Parathyroid adenoma (tissue), 2 donors: Measurements from ENCODE around the gene KCNQ1.

Source experiments
- H2AFZ ChIP-seq: fragments of 300-600 bp; sonication (generic); one replicate; pipeline ENCODE4 v1.7.0; 2017; ENCODE audit warnings: antibody characterized with exemption, mild to moderate bottlenecking
- H3K27ac ChIP-seq: fragments of 300-600 bp; sonication (generic); one replicate; pipeline ENCODE4 v1.7.0; 2017
- H3K27me3 ChIP-seq: fragments of 300-600 bp; sonication (generic); one replicate; pipeline ENCODE4 v1.7.0; 2017; ENCODE audit warnings: low read length; ENCODE audit not compliant: control insufficient read depth, insufficient read depth
- H3K36me3 ChIP-seq: fragments of 300-600 bp; sonication (generic); one replicate; pipeline ENCODE4 v1.7.0; 2017; ENCODE audit warnings: low read length; ENCODE audit not compliant: control insufficient read depth, insufficient read depth
- H3K4me1 ChIP-seq: fragments of 300-600 bp; sonication (generic); one replicate; pipeline ENCODE4 v1.7.0; 2017; ENCODE audit warnings: control low read depth
- H3K4me2 ChIP-seq: fragments of 300-600 bp; sonication (generic); one replicate; pipeline ENCODE4 v1.7.0; 2017; ENCODE audit warnings: low read length
- H3K4me3 ChIP-seq: fragments of 300-600 bp; sonication (generic); one replicate; pipeline ENCODE4 v1.7.0; 2017; ENCODE audit warnings: low read depth, low read length
- H3K79me2 ChIP-seq: fragments of 300-600 bp; sonication (generic); one replicate; pipeline ENCODE4 v1.7.0; 2017; ENCODE audit warnings: control low read depth
- H3K9ac ChIP-seq: fragments of 300-600 bp; sonication (generic); one replicate; pipeline ENCODE4 v1.7.0; 2017; ENCODE audit warnings: mild to moderate bottlenecking
- H3K9me3 ChIP-seq: fragments of 300-600 bp; sonication (generic); one replicate; pipeline ENCODE4 v1.7.0; 2017; ENCODE audit warnings: low read length; ENCODE audit not compliant: control insufficient read depth
- TF ChIP-seq, protein P1 (sequence below): fragments of 300-600 bp; sonication (generic); IDR thresholded peaks from one replicate; pipeline ENCODE4 v1.7.0; 2017; ENCODE audit warnings: antibody characterized with exemption, mild to moderate bottlenecking
- donor health status: primary hyperparathyroidism.

Gene KCNQ1

GRCh38 chr11:2698386-2699184 is 253.8 kb downstream of the KCNQ1 start:
- TF ChIP-seq, protein P1, sequence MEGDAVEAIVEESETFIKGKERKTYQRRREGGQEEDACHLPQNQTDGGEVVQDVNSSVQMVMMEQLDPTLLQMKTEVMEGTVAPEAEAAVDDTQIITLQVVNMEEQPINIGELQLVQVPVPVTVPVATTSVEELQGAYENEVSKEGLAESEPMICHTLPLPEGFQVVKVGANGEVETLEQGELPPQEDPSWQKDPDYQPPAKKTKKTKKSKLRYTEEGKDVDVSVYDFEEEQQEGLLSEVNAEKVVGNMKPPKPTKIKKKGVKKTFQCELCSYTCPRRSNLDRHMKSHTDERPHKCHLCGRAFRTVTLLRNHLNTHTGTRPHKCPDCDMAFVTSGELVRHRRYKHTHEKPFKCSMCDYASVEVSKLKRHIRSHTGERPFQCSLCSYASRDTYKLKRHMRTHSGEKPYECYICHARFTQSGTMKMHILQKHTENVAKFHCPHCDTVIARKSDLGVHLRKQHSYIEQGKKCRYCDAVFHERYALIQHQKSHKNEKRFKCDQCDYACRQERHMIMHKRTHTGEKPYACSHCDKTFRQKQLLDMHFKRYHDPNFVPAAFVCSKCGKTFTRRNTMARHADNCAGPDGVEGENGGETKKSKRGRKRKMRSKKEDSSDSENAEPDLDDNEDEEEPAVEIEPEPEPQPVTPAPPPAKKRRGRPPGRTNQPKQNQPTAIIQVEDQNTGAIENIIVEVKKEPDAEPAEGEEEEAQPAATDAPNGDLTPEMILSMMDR, result no peak
- Histone ChIP-seq H3K4me3 (peak overlapping the region; percentile 31), H3K36me3 (no peaks in the 10 kb centered on the region), H3K27me3 (no peaks in the 10 kb centered on the region), H3K4me2 (peak overlapping the region; percentile 22), H2AFZ (no peak overlapping the region), H3K4me1 (no peaks in the 10 kb centered on the region), H3K9ac (no peak overlapping the region), H3K9me3 (no peaks in the 10 kb centered on the region), H3K79me2 (no peaks in the 10 kb centered on the region), H3K27ac (no peak overlapping the region)

DNA sequence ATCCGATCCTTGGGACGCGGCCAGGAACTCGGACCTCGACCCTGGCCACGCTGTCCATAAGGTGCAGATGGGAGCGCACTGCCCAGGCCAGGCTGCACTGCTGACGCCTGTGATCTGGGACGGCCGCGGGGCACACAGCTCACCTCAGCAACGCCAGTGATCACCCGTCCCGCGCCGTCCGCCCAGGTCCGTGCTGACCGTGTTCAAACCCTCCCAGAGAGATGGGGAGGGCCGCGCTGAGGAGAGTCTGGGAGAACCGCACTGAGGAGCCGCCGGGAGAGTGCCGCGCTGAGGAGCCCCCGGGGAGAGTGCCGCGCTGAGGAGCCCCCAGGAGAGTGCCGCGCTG is 254.3 kb downstream of the KCNQ1 start:
- peak overlapping the region; percentile 31 for H3K4me3 ChIP-seq
- H2AFZ ChIP-seq, result no peak overlapping the region
- H3K27ac ChIP-seq, result no peak overlapping the region
- H3K4me2 ChIP-seq, result peak overlapping the region; percentile 22
- no peaks in the 10 kb centered on the region for H3K4me1 ChIP-seq
- H3K9me3 ChIP-seq, result no peaks in the 10 kb centered on the region
- no peaks in the 10 kb centered on the region for H3K27me3 ChIP-seq
- TF ChIP-seq, protein P1, result no peak
- H3K36me3 ChIP-seq, result no peaks in the 10 kb centered on the region
- no peaks in the 10 kb centered on the region for H3K79me2 ChIP-seq
- no peak overlapping the region for H3K9ac ChIP-seq

- Histone ChIP-seq H3K27me3 (no peaks in the 10 kb centered on the region), H3K36me3 (no peaks in the 10 kb centered on the region), H3K4me1 (no peaks in the 10 kb centered on the region)
Measured at GRCh38 chr11:2699531-2700414, 255.0 kb downstream of the KCNQ1 start, which contains the start of gene KCNQ1OT1. TSS of gene KCNQ1OT1 (minus strand) at chr11:2699994.

DNA sequence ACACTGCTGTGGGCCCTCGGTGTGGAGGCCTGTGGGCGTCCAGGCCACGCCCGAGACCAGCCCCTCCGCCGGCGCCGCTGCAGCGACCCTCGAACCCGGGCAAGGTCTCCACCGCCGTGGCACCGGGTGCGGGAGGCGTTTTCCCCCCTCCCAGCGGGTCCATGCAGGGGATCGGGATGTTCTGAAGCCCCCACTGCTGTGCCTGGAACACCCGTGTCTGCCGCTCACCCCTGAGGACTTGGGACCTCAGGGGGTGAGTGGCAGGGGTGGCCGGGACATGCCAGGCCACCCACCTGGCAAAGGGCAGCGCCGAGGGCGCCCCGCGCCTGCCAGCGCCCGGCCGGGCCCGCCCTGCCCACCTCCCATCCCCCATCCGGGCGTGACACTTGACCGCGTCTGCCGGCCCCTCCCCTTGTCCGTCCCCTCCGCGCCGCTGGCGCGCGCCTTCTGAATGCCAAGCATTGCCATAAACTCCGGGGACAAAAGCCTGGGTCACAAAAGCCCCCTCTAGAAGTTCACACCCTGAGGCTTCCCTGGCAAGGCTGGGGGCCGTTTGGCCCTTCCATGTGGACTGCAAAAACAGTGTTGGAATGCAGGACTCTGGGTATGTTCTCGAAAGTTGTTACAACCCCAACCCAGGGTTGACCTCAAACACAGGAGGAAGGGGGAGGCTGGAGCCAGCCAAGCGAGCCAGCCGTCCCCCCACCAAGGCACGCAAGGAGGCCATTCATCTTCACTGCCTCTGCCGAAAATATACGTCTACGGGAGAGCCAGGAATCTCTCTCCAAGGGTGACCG is 255.8 kb downstream of the KCNQ1 start:
- no peaks in the 10 kb centered on the region for H3K79me2 ChIP-seq
- H3K27ac ChIP-seq, result no peak overlapping the region
- H3K4me2 ChIP-seq, result no peak overlapping the region
- no peaks in the 10 kb centered on the region for H3K27me3 ChIP-seq
- H3K4me3 ChIP-seq, result no peak overlapping the region
- no peak overlapping the region for H2AFZ ChIP-seq
- H3K9me3 ChIP-seq, result no peaks in the 10 kb centered on the region
- TF ChIP-seq, protein P1, result no peak
- H3K4me1 ChIP-seq, result no peaks in the 10 kb centered on the region
- H3K9ac ChIP-seq, result no peak overlapping the region
- no peaks in the 10 kb centered on the region for H3K36me3 ChIP-seq

More at GRCh38 chr11:2699531-2700414, 255.0 kb downstream of the KCNQ1 start, which contains the start of gene KCNQ1OT1:
- Histone ChIP-seq H2AFZ (no peak within 1 kb of the TSS), H3K9ac (no peak within 1 kb of the TSS), H3K27ac (no peak within 1 kb of the TSS), H3K79me2 (no peaks in the 10 kb centered on the region), H3K4me2 (peak within 1 kb of the TSS; percentile 22), H3K9me3 (no peaks in the 10 kb centered on the region), H3K4me3 (peak within 1 kb of the TSS; percentile 31)
- TF ChIP-seq, protein P1, result no peak
